MM.1S (cell line): ENCODE results near the gene KIAA1217.

Experiments used
- CTCF ChIP-seq: fragments of 300-600 bp; sonication (generic); IDR thresholded peaks from 2 replicates; pipeline ENCODE4 v1.5.1; 2016; ENCODE audit warnings: antibody characterized with exemption, low read length, mixed read lengths
- EZH2 ChIP-seq: fragments of 300-600 bp; sonication (generic); optimal IDR thresholded peaks from 2 replicates; pipeline ENCODE3; 2017; ENCODE audit warnings: low read depth, mild to moderate bottlenecking, antibody characterized with exemption, low read length, mixed read lengths

DNA sequence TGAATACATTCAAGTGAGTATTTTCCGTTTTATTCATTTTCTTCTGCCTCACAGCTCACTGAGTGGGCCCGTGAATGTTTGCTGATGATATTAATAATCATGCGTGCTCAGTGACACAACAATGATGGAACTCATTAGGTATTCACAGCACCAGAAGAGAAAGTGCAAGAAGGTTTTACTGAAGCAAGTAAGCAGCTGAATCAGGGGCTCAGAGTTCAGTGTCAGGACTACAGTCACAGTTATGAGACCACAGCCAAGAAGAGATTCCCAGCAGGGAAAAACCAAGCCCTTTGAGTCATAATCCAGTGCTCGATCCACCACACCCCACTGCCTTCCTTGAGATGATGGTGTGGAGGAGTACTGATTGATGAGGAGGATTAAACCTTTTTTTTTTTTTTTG is 247.4 kb downstream of the KIAA1217 start:
- TF ChIP-seq CTCF = no peak
- no peak for TF ChIP-seq EZH2
